H54 (cell line): Measurements from ENCODE around the gene CMIP.

Experiments
- DNase-seq: peaks from one replicate; pipeline ENCODE4 v3.0.0; 2011; ENCODE audit warnings: low spot score, mixed read lengths; ENCODE audit not compliant: insufficient read length
- FAIRE-seq: peaks from 3 replicates; lab custom pipeline; 2011; peaks lifted over from hg19 to GRCh38; lab: Jason Lieb, UNC
- POLR2A ChIP-seq: IDR thresholded peaks from 2 replicates; pipeline ENCODE4 v1.6.1; 2011; ENCODE audit warnings: low read depth, mild to moderate bottlenecking, low read length

Gene CMIP

GRCh38 chr16:81657781-81658180 lies 213.2 kb downstream of the CMIP start:
- FAIRE-seq (no peak), DNase-seq (no peak)
- no peak for TF ChIP-seq POLR2A

GRCh38 chr16:81658373-81658772 lies 213.8 kb downstream of the CMIP start:
- DNase-seq (no peak), FAIRE-seq (no peak)
- TF ChIP-seq POLR2A = no peak

GRCh38 chr16:81659249-81659648 lies 214.6 kb downstream of the CMIP start:
- no peak for DNase-seq
- no peak for FAIRE-seq
- no peak for TF ChIP-seq POLR2A

- DNase-seq (no peak), FAIRE-seq (no peak)
- TF ChIP-seq POLR2A = no peak
Measured at GRCh38 chr16:81661082-81661481, 216.5 kb downstream of the CMIP start.

- TF ChIP-seq POLR2A = no peak
- FAIRE-seq = no peak
- no peak for DNase-seq
Measured at GRCh38 chr16:81664153-81664552, 219.5 kb downstream of the CMIP start.

GRCh38 chr16:81665588-81665987 lies 221.0 kb downstream of the CMIP start:
- DNase-seq (no peak), FAIRE-seq (no peak)
- TF ChIP-seq POLR2A = no peak

GRCh38 chr16:81666113-81666512 lies 221.5 kb downstream of the CMIP start:
- DNase-seq (no peak), FAIRE-seq (no peak)
- no peak for TF ChIP-seq POLR2A

- no peak for TF ChIP-seq POLR2A
- FAIRE-seq (no peak), DNase-seq (no peak)
Measured at GRCh38 chr16:81668243-81669097, 223.9 kb downstream of the CMIP start.

GRCh38 chr16:81669473-81670350 lies 225.1 kb downstream of the CMIP start:
- no peak for TF ChIP-seq POLR2A
- no peak for DNase-seq
- FAIRE-seq = no peak

- FAIRE-seq = no peak
Measured at GRCh38 chr16:81671738-81672597, 227.4 kb downstream of the CMIP start.

GRCh38 chr16:81673432-81673831 lies 228.8 kb downstream of the CMIP start:
- DNase-seq (no peak), FAIRE-seq (no peak)
- TF ChIP-seq POLR2A = no peak

More at GRCh38 chr16:81671738-81672597, 227.4 kb downstream of the CMIP start:
- no peak for DNase-seq
- TF ChIP-seq POLR2A = no peak

- no peak for TF ChIP-seq POLR2A
- FAIRE-seq (no peak), DNase-seq (no peak)
Measured at GRCh38 chr16:81675662-81676061, 231.1 kb downstream of the CMIP start.
